Neuronal stem cell (in vitro differentiated cells): ENCODE measurements around the gene PDZD2.
"Not testable (repeated sequence)": the region's sequence is repeated elsewhere in the genome, so short reads cannot be mapped to it uniquely, and the experiment has no call there.

Experiments used
- DNase-seq: peaks from one replicate; pipeline ENCODE4 v3.0.0-alpha.2; 2013; ENCODE audit warnings: low spot score
- H2AFZ ChIP-seq: one replicate; pipeline ENCODE4 v1.6.1; 2013; ENCODE audit warnings: mild to moderate bottlenecking, low read length, inconsistent platforms
- H2AK5ac ChIP-seq: 2 replicates; pipeline ENCODE4 v1.6.1; 2013; ENCODE audit warnings: low read depth, mild to moderate bottlenecking, inconsistent platforms, low read length, moderate library complexity, mixed read lengths
- H2BK120ac ChIP-seq: 2 replicates; pipeline ENCODE4 v1.6.1; 2013; ENCODE audit warnings: low read depth, mild to moderate bottlenecking, inconsistent platforms, low read length, moderate library complexity, mixed read lengths
- H2BK12ac ChIP-seq: one replicate; pipeline ENCODE4 v1.6.1; 2013; ENCODE audit warnings: low read length, inconsistent platforms
- H2BK15ac ChIP-seq: 2 replicates; pipeline ENCODE4 v1.6.1; 2013; ENCODE audit warnings: mild to moderate bottlenecking, low read length, inconsistent platforms, mixed read lengths
- H2BK5ac ChIP-seq: one replicate; pipeline ENCODE4 v1.6.1; 2013; ENCODE audit warnings: inconsistent platforms, mild to moderate bottlenecking, low read length, moderate library complexity
- H3K14ac ChIP-seq: one replicate; pipeline ENCODE4 v1.6.1; 2013; ENCODE audit warnings: low read length, inconsistent platforms
- H3K18ac ChIP-seq: 2 replicates; pipeline ENCODE4 v1.6.1; 2013; ENCODE audit warnings: low read length, inconsistent platforms
- H3K23ac ChIP-seq: 2 replicates; pipeline ENCODE4 v1.6.1; 2013; ENCODE audit warnings: low read depth, mild to moderate bottlenecking, mixed read lengths, low read length, inconsistent platforms; ENCODE audit not compliant: poor library complexity
- H3K27ac ChIP-seq: replicated peaks from 3 replicates; pipeline ENCODE4 v1.5.1; 2013; ENCODE audit warnings: low read length, inconsistent platforms
- H3K27me3 ChIP-seq, 3 experiments: 2 replicates each; pipeline ENCODE4 v1.6.1; 2013; ENCODE audit warnings: low read length in 3 of 3, mild to moderate bottlenecking in 2 of 3, inconsistent platforms in 1 of 3, low read depth in 1 of 3, mixed read lengths in 1 of 3, moderate library complexity in 1 of 3; ENCODE audit not compliant: control insufficient read depth in 3 of 3, insufficient read depth in 3 of 3
- H3K36me3 ChIP-seq, 2 donors: replicated peaks in 1 of 2; 2 replicates each; pipeline ENCODE4 v1.6.1; 2013; ENCODE audit warnings: low read length in 2 of 2; ENCODE audit not compliant: control insufficient read depth in 2 of 2, insufficient read depth in 2 of 2
- H3K4ac ChIP-seq: 2 replicates; pipeline ENCODE4 v1.6.1; 2013; ENCODE audit warnings: inconsistent platforms, mild to moderate bottlenecking, low read length, moderate library complexity
- H3K4me1 ChIP-seq, 2 donors: 1 replicate in 1 of 2; 2 replicates in 1 of 2; pipeline ENCODE4 v1.6.1; 2013; ENCODE audit warnings: low read length in 2 of 2, low read depth in 1 of 2; ENCODE audit not compliant: control insufficient read depth in 2 of 2, insufficient read depth in 1 of 2
- H3K4me2 ChIP-seq: one replicate; pipeline ENCODE4 v1.6.1; 2013; ENCODE audit warnings: mild to moderate bottlenecking, low read length, inconsistent platforms; ENCODE audit not compliant: insufficient read depth, poor library complexity, severe bottlenecking
- H3K4me3 ChIP-seq, 2 donors: 2 replicates each; pipeline ENCODE4 v1.5.1; 2013; ENCODE audit warnings: low read length in 2 of 2, mild to moderate bottlenecking in 2 of 2, inconsistent platforms in 1 of 2, moderate library complexity in 1 of 2
- H3K79me1 ChIP-seq: one replicate; pipeline ENCODE4 v1.6.1; 2013; ENCODE audit warnings: low read depth, mild to moderate bottlenecking, inconsistent platforms, low read length, moderate library complexity
- H3K9ac ChIP-seq: one replicate; pipeline ENCODE4 v1.6.1; 2013; ENCODE audit warnings: mild to moderate bottlenecking, low read depth, low read length, inconsistent platforms; ENCODE audit not compliant: poor library complexity
- H3K9me3 ChIP-seq, 2 donors: replicated peaks in 1 of 2; 2 replicates each; pipeline versions ENCODE3 to v1.6.1; 2013; ENCODE audit warnings: low read length in 2 of 2, mild to moderate bottlenecking in 2 of 2, inconsistent platforms in 1 of 2, low read depth in 1 of 2, mixed read lengths in 1 of 2, moderate library complexity in 1 of 2; ENCODE audit not compliant: control insufficient read depth in 2 of 2, insufficient read depth in 1 of 2
- H4K8ac ChIP-seq: one replicate; pipeline ENCODE4 v1.6.1; 2013; ENCODE audit warnings: low read depth, mild to moderate bottlenecking, inconsistent platforms, low read length, moderate library complexity
- H4K91ac ChIP-seq: one replicate; pipeline ENCODE4 v1.6.1; 2013; ENCODE audit warnings: low read length, low read depth, mild to moderate bottlenecking, inconsistent platforms; ENCODE audit not compliant: poor library complexity
- WGBS, 2 donors: extraction: QIAGEN DNeasy Blood & Tissue Kit; methylation state at CpG; one replicate each; pipeline ENCODE4 v1.1.7; 2013; ENCODE audit warnings: missing lambda C conversion rate in 2 of 2, mixed read lengths in 1 of 2; ENCODE audit not compliant: insufficient read length in 2 of 2, insufficient replicate concordance in 1 of 2; ENCODE audit errors: extremely low coverage in 2 of 2; 5-methylcytosine and 5-hydroxymethylcytosine counted together

The PDZD2 gene

GRCh38 chr5:32074401-32074800 is 435.5 kb downstream of the PDZD2 start:
- peaks cover 0 to 3% of the 10 kb centered on the region in 2 donors for H3K36me3 ChIP-seq
- no peak overlapping the region for H2BK15ac ChIP-seq
- H3K4ac ChIP-seq, result no peak overlapping the region
- peaks cover 0 to 16% of the 10 kb centered on the region in 2 donors for H3K9me3 ChIP-seq
- no peak overlapping the region for H4K8ac ChIP-seq
- H3K79me1 ChIP-seq, result no peaks in the 10 kb centered on the region
- H3K27ac ChIP-seq, result no peak overlapping the region
- no peak overlapping the region for H3K4me2 ChIP-seq
- H2AFZ ChIP-seq, result no peak overlapping the region
- no peak overlapping the region for H2BK12ac ChIP-seq
- no CpG with 5 or more reads among the region's 5 CpGs for WGBS, 2 donors
- no peak overlapping the region for H3K9ac ChIP-seq
- H3K23ac ChIP-seq, result no peak overlapping the region
- H3K14ac ChIP-seq, result no peak overlapping the region
- no peak for DNase-seq
- no peak overlapping the region for H2BK120ac ChIP-seq
- no peak overlapping the region for H2BK5ac ChIP-seq
- no peaks in the 10 kb centered on the region for H3K27me3 ChIP-seq
- H3K4me3 ChIP-seq, result no peak overlapping the region
- H3K18ac ChIP-seq, result no peak overlapping the region
- no peak overlapping the region for H4K91ac ChIP-seq
- H3K4me1 ChIP-seq, result peaks cover 0 to 2% of the 10 kb centered on the region in 2 donors
- H2AK5ac ChIP-seq, result no peak overlapping the region

DNA sequence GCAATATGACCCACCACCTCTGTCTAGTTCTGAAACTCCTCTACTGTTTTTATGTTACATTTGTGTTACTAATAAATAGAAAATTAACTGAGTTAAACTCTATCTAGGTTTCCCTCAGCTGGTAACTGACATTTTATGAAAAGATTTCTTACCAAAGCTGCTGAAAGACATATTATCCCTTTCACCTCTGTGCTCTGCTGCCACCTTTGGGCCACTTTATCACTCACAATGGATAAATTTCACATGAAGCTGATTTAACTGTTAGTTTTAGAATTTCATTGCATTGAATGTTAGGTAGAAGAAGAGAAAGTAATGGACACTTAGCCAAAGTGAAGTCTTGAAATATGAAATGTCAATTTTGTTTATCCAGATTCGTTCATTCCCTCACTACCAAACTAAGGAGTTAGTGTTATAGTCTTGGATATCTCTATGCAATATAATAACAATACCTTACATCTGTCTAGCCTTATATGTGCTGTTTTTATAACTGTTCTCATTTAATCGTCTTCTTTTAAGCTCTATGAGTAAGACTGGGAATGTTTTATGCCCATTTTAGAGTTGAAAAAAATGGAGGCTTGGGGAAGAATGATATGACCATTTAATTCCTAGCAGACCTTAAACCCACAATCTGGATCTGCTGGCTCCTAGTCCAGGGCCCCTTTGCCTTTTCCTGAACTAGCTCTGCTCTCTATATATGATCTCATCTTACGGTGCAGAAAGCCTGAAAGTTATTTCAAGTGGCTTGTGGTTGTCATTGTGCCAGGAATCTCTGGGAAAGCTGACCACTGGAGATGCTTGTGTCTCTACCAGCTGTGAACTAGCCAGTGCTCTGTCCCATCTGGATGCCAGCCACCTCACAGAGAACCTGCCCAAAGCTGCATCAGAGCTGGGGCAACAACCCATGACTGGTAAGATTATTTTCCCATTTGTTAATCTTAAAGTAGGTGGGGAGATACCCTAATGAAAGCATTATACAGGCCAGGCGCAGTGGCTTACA is 438.1 kb downstream of the PDZD2 start:
- Histone ChIP-seq H2AK5ac (no peak overlapping the region), H2BK12ac (no peak overlapping the region), H3K9me3 (peaks cover 0 to 16% of the 10 kb centered on the region in 2 donors), H3K9ac (no peak overlapping the region), H3K36me3 (peaks cover 0 to 3% of the 10 kb centered on the region in 2 donors), H2BK15ac (no peak overlapping the region), H3K4me2 (no peak overlapping the region), H4K91ac (no peak overlapping the region), H4K8ac (no peak overlapping the region), H3K4ac (no peak overlapping the region), H3K14ac (no peak overlapping the region), H2AFZ (peak overlapping the region; percentile 25), H3K4me3 (no peak overlapping the region), H3K4me1 (peaks cover 0 to 2% of the 10 kb centered on the region in 2 donors), H2BK120ac (no peak overlapping the region), H3K23ac (no peak overlapping the region), H2BK5ac (no peak overlapping the region), H3K79me1 (no peaks in the 10 kb centered on the region), H3K27ac (no peak overlapping the region), H3K27me3 (no peaks in the 10 kb centered on the region), H3K18ac (no peak overlapping the region)
- peak; percentile 21 for DNase-seq
- no CpG with 5 or more reads among the region's 4 CpGs for WGBS, 2 donors

DNA sequence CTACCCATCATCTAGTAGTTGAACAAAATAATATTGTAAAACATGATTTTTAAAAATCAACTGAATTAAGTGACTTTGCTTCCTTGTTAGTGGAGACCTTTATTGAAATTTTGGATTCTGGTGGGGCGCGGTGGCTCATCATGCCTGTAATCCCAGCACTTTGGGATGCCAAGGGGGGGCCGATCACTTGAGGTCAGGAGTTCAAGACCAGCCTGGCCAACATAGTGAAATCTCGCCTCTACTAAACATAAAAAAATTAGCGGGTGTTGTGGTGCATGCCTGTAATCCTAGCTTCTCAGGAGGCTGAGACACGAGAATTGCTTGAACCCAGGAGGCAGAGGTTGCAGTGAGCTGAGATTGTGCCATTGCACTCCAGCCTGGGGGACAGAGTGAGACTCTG is 439.9 kb downstream of the PDZD2 start:
- not testable (repeated sequence) for H2BK120ac ChIP-seq, H3K9ac ChIP-seq, H3K27me3 ChIP-seq, H3K27ac ChIP-seq, H2AK5ac ChIP-seq, H3K36me3 ChIP-seq, H2AFZ ChIP-seq, H2BK15ac ChIP-seq, H3K9me3 ChIP-seq, H2BK5ac ChIP-seq, DNase-seq, H4K8ac ChIP-seq, H3K4me1 ChIP-seq, H2BK12ac ChIP-seq, H3K4me3 ChIP-seq, H3K23ac ChIP-seq, H3K4ac ChIP-seq, H3K18ac ChIP-seq, H4K91ac ChIP-seq, H3K14ac ChIP-seq, H3K79me1 ChIP-seq, H3K4me2 ChIP-seq
- WGBS, 2 donors, result no CpG with 5 or more reads among the region's 6 CpGs

DNA sequence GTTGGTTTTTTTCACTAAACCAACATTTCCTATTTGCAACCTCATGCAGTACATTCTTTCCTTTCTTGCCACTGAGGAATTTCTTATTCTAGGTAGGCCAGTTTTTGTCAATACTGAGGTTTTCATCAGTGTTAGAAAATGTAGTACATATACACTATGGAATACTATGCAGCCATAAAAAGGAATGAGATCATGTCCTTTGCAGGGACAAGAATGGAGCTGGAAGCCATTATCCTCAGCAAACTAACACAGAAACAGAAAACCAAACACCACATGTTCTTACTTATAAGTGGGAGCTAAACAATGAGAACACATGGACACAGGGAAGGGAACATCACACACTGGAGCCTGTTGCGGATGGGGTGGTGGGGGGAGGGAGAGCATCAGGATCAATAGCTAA is 441.6 kb downstream of the PDZD2 start:
- H3K4me1 ChIP-seq, H3K9me3 ChIP-seq, H2BK120ac ChIP-seq, H3K14ac ChIP-seq, H3K9ac ChIP-seq, H3K18ac ChIP-seq, H2BK12ac ChIP-seq, H3K36me3 ChIP-seq, H3K4me2 ChIP-seq, H2AFZ ChIP-seq, H3K23ac ChIP-seq, H2BK15ac ChIP-seq, H3K4ac ChIP-seq, H4K91ac ChIP-seq, H3K4me3 ChIP-seq, H3K27me3 ChIP-seq, H3K79me1 ChIP-seq, H4K8ac ChIP-seq, H3K27ac ChIP-seq, H2AK5ac ChIP-seq, DNase-seq, H2BK5ac ChIP-seq: not testable (repeated sequence)
- no CpG with 5 or more reads among the region's 1 CpG for WGBS, 2 donors
